Heart right ventricle (tissue), 16 donors: Measurements from ENCODE around the gene SLC27A4. TPM values are rescaled to one million over a fixed set of nuclear protein-coding genes. Genes with fewer than 3 reads are reported as not detected.

Experiments used
- ATAC-seq, 8 donors: fragments of 200-7000 bp; cut with Tn5 transposase; one replicate each; pipeline ENCODE4 v1.9.1; 2020; ENCODE audit warnings: mild to moderate bottlenecking in 8 of 8, moderate library complexity in 8 of 8, moderate number of reproducible peaks in 1 of 8
- DNase-seq, 2 donors: peaks; one replicate each; pipeline ENCODE4 v3.0.0-alpha.2; 2020
- H3K27ac ChIP-seq, 10 donors: fragments of 200-600 bp; sonication (generic) in 2 of 10; one replicate each; pipeline versions ENCODE4 v1.5.0 to v1.8.0; 2020 to 2022; ENCODE audit warnings: mild to moderate bottlenecking in 3 of 10
- H3K27me3 ChIP-seq, 7 donors: fragments of 200-600 bp; one replicate each; pipeline ENCODE4 v1.8.0; 2021 to 2022; ENCODE audit warnings: mild to moderate bottlenecking in 2 of 7
- H3K36me3 ChIP-seq, 9 donors: fragments of 200-600 bp; sonication (generic) in 1 of 9; one replicate each; pipeline versions ENCODE4 v1.5.0 to v1.8.0; 2020 to 2022; ENCODE audit warnings: mild to moderate bottlenecking in 2 of 9
- H3K4me1 ChIP-seq, 9 donors: fragments of 200-600 bp; sonication (generic) in 1 of 9; one replicate each; pipeline versions ENCODE4 v1.5.0 to v1.8.0; 2020 to 2022; ENCODE audit warnings: mild to moderate bottlenecking in 4 of 9
- H3K4me3 ChIP-seq, 10 donors: fragments of 200-600 bp; sonication (generic) in 2 of 10; one replicate each; pipeline versions ENCODE4 v1.5.0 to v1.8.0; 2020 to 2022; ENCODE audit warnings: mild to moderate bottlenecking in 7 of 10, moderate library complexity in 2 of 10
- H3K9me3 ChIP-seq, 11 donors: fragments of 200-600 bp in 10 of 11; sonication (generic) in 2 of 11; one replicate each; pipeline versions ENCODE4 v1.5.0 to v1.8.0; 2013 to 2022; ENCODE audit warnings: mild to moderate bottlenecking in 2 of 11, control low read depth in 1 of 11, moderate library complexity in 1 of 11
- WGBS, 2 donors: extraction: QIAGEN DNeasy Blood & Tissue Kit; methylation state at CpG; one replicate each; pipeline ENCODE4 v1.1.7; 2013; ENCODE audit warnings: inconsistent platforms in 1 of 2; 5-methylcytosine and 5-hydroxymethylcytosine counted together
- intact Hi-C, 10 donors: fragments of 100-400 bp; cut with DNase I; formaldehyde crosslinking; loops; one replicate each; pipeline versions ENCODE4 v1.11.1 to v1.14.2; 2022
- polyA plus RNA-seq, 2 donors: library from polyadenylated mRNA; stranded (reverse); fragments of 200-250 nt; gene quantifications; one replicate each; pipeline ENCODE4 v1.2.3, GENCODE V29; 2013
- total RNA-seq, 10 donors: library from RNA; stranded (reverse); fragmentation: NEBNext Ultra II Directional in 3 of 10; extraction: Animal tissue kit (Norgen Biotek cat#: 25700) in 3 of 10; gene quantifications; one replicate each; pipeline versions ENCODE4 v1.2.1 to v1.2.4, GENCODE V29; 2021 to 2023
- TF ChIP-seq, protein P1 (sequence below), 9 donors: fragments of 200-600 bp; sonication (generic) in 2 of 9; IDR thresholded peaks; one replicate each; pipeline versions ENCODE4 v1.5.0 to v1.8.0; 2021 to 2022; ENCODE audit warnings: antibody characterized with exemption in 9 of 9, mild to moderate bottlenecking in 5 of 9, moderate library complexity in 1 of 9
- donor health status: Arrhythmogenic right ventricular cardiomyopathy.
- donor health status: ischemic (EF 13 %, LVEDD 7.1; RV severe dilation, severe dysfunction).
- donor health status: healthy with polysubstance abuse.
- donor health status: DM: no; HTN: yes; CAD: no.
- donor health status: DM: no; HTN: no; CAD: no.
- donor health status: ischemic (EF 25% LVEDD 6.9; RV normal size, moderate dysfunction).
- donor health status: ischemic (EF 25% LVEDD 5.7; RV mildly dilated, moderate dysfunction).
- donor health status: healthy.
- donor health status: DM: yes; HTN: yes; CAD: no.
- donor health status: Ischemic cardiomyopathy.
- donor health status: ischemic (EF 35%, LVEDD 5.7; RV mildly dilated, moderate dysfunction).
- donor health status: nonischemic (EF 11% LVEDD 7.7; RV severe dilation, severe dysfunction).
- donor health status: DM: yes; HTN: yes; CAD: no.
- donor health status: PGD.
- donor health status: ischemic (EF 29% LVEDD 5.4; RV normal size, mild dysfunction).
- donor health status: nonischemic (EF 23%, LVEDD 6.1; RV moderate dilation, normal function).

SLC27A4 gene
- total and polyA plus RNA-seq, 12 donors, result 10.0 to 37.2 (median 17.7) TPM

DNA sequence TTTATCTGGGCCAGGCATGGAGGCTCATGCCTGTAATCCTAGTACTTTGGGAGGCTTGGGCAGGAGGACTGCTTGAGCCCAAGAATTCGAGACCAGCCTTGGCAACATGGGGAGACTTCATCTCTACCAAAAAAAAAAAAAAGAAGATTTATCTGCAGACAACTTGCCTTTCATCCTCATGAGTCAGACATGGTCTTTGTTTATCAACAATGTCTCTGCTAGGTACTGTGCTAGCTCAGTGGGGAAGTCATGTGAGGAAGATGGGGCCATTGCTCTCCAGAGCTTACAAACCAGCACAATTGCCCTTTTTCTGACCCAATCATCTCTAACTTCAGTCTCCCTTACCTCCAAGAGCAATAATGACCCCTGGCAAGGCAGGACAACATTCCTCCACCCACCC, 32.5 kb downstream of the SLC27A4 start:
- ATAC-seq (no peak), DNase-seq (no peak)
- no peak overlapping the region for H3K4me3 ChIP-seq
- no peaks in the 10 kb centered on the region for H3K9me3 ChIP-seq
- peak overlapping the region in 1 of 10 donors; percentile 15 for H3K27ac ChIP-seq
- 89 to 91% methylated on average over 1 of the region's 1 CpG for WGBS, 2 donors
- H3K27me3 ChIP-seq, result no peaks in the 10 kb centered on the region
- TF ChIP-seq, protein P1, sequence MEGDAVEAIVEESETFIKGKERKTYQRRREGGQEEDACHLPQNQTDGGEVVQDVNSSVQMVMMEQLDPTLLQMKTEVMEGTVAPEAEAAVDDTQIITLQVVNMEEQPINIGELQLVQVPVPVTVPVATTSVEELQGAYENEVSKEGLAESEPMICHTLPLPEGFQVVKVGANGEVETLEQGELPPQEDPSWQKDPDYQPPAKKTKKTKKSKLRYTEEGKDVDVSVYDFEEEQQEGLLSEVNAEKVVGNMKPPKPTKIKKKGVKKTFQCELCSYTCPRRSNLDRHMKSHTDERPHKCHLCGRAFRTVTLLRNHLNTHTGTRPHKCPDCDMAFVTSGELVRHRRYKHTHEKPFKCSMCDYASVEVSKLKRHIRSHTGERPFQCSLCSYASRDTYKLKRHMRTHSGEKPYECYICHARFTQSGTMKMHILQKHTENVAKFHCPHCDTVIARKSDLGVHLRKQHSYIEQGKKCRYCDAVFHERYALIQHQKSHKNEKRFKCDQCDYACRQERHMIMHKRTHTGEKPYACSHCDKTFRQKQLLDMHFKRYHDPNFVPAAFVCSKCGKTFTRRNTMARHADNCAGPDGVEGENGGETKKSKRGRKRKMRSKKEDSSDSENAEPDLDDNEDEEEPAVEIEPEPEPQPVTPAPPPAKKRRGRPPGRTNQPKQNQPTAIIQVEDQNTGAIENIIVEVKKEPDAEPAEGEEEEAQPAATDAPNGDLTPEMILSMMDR (IDR thresholded peaks at IDR 0.05), result no peak
- H3K4me1 ChIP-seq, result peaks cover 2 to 29% (median 22%) of the 10 kb centered on the region in 9 donors
- H3K36me3 ChIP-seq, result peaks cover 0 to 40% (median 0%) of the 10 kb centered on the region in 9 donors
- intact Hi-C loops, result no loop called here

DNA sequence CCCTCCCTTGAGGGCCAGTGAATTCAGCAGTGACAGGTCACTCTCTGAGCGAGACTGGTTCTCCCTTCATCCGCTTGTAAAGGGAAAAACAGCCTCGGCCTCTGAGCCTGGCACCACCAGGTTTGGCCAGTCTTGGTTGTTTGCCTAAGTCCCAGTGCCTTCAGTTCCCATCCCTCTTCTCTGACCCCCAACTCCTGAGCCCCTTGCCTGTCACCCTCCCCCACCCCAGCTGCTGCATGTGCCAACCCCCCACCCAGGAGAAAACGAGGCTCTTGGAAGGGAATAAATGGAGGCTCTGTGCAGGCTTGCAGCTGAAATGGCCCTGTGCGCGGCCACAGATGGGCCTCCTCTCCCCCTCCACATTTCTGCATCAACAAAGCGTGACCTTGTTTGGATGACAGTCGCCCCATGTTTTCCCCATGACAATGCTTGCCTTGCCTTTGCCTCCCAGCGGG, 33.9 kb downstream of the SLC27A4 start:
- Histone ChIP-seq H3K4me3 (no peak overlapping the region), H3K27me3 (no peaks in the 10 kb centered on the region), H3K4me1 (peaks cover 2 to 29% (median 22%) of the 10 kb centered on the region in 9 donors), H3K9me3 (no peaks in the 10 kb centered on the region), H3K27ac (no peak overlapping the region), H3K36me3 (peaks cover 0 to 55% (median 8%) of the 10 kb centered on the region in 9 donors)
- 85 to 87% methylated on average over 9 of the region's 9 CpGs for WGBS, 2 donors
- no peak for ATAC-seq
- no peak for DNase-seq
- TF ChIP-seq, protein P1 (IDR thresholded peaks at IDR 0.05), result no peak
- intact Hi-C loops, result no loop called here

DNA sequence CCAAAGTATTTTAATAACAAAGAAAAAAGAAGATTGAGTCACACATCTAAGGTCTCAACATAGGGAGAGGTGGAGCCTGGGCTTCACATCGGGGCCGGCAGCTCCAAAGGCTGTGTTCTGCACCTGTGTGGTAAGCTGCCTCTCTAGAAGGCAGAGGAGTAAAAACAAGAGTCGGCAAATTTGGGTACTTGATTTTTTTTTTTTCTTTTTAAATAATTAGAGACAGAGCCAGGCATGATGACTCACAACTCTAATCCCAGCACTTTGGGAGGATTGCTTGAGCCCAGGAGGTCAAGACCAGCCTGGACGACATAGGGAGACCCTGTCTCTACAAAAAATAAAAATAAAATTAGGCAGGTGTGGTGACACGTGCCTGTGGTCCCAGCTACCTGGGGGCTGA, 35.5 kb downstream of the SLC27A4 start:
- no peak for DNase-seq
- peaks cover 0 to 71% (median 14%) of the 10 kb centered on the region in 9 donors for H3K36me3 ChIP-seq
- TF ChIP-seq, protein P1 (IDR thresholded peaks at IDR 0.05), result no peak

DNA sequence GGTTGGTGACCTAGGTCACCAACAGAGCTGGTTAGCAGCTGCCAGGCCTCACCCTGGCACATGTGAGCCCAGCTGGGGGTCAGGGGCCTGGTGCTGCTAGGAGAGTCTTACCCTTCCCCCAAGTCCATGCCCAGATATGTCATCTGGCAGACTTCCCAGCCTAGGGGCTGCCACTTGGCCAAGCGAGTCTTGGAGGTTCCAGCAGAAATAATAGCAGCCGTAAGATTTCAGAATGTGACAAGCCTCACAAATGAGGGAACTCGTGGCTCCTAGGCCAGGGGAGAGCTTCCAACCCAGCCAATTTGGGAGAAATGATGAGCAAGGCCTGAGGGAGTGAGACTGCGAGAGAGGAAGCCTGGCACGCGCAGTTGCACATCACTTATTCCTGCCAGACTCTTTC, 41.9 kb downstream of the SLC27A4 start:
- Histone ChIP-seq H3K27me3 (no peaks in the 10 kb centered on the region), H3K27ac (no peak overlapping the region), H3K4me3 (no peak overlapping the region), H3K36me3 (peaks cover 0 to 96% (median 20%) of the 10 kb centered on the region in 9 donors), H3K4me1 (peaks cover 0 to 8% (median 0%) of the 10 kb centered on the region in 9 donors), H3K9me3 (no peaks in the 10 kb centered on the region)
- no peak for DNase-seq
- intact Hi-C loops, result no loop called here
- TF ChIP-seq, protein P1 (IDR thresholded peaks at IDR 0.05), result no peak
- 62 to 74% methylated on average over 6 of the region's 6 CpGs for WGBS, 2 donors
- ATAC-seq, result no peak

More for the DNA sequence above, 35.5 kb downstream of the SLC27A4 start:
- no peaks in the 10 kb centered on the region for H3K27me3 ChIP-seq
- no peaks in the 10 kb centered on the region for H3K9me3 ChIP-seq
- peaks cover 0 to 17% (median 14%) of the 10 kb centered on the region in 9 donors for H3K4me1 ChIP-seq
- WGBS, 2 donors, result 83 to 90% methylated on average over 5 of the region's 5 CpGs
- H3K4me3 ChIP-seq, result no peak overlapping the region
- no peak overlapping the region for H3K27ac ChIP-seq
- intact Hi-C loops, result no loop called here
- ATAC-seq, result no peak
